ENCODE results near the gene MFSD12.
A peak's percentile ranks its signal among the peaks of the same experiment; 100 is the strongest.
"Not testable (repeated sequence)": the region's sequence is repeated elsewhere in the genome, so short reads cannot be mapped to it uniquely, and the experiment has no call there.

The MFSD12 gene

DNA sequence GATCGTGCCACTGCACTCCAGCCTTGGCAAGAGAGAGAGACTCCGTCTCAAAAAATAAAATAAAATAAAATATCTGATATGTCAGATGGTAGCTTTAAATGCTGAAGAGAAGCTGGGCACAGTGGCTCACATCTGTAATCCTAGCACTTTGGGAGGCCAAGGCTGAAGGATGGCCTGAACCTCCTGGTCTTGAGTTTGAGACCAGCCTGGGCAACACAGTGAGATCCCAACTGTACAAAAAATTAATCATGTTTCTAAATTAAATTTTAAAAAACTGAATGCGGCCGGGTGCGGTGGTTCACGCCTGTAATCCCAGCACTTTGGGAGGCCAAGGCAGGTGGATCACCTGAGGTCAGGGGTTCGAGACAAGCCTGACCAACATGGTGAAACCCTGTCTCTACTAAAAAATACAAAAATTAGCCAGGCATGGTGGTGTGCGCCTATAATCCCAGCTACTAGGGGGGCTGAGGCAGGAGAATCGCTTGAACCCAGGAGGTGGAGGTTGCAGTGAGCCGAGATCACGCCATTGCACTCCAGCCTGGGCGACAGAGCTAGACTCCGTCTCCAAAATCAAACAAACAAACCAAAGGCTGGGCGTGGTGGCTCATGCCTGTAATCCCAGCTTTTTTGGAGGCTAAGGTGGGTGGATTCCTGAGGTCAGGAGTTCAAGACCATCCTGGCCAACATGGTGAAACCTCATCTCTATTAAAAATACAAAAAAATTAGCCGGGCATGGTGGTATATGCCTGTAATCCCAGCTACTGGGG lies 26.8 kb upstream of the MFSD12 start:
- peaks cover 39% of the 10 kb centered on the region for H3K27me3 ChIP-seq (ENCODE audit: insufficient read depth, low read length)
- H3K4me1 ChIP-seq (ENCODE audit: insufficient read depth, low read length); H3K9ac ChIP-seq (ENCODE audit: low read depth, low read length); H3K9me3 ChIP-seq (ENCODE audit: insufficient read depth, low read depth, low read length); H3K27ac ChIP-seq (ENCODE audit: low read depth, low read length); H3K36me3 ChIP-seq (ENCODE audit: insufficient read depth, low read length); H3K4me3 ChIP-seq (ENCODE audit: low read length): not testable (repeated sequence)
- 89% methylated on average over 14 of the region's 15 CpGs for WGBS

DNA sequence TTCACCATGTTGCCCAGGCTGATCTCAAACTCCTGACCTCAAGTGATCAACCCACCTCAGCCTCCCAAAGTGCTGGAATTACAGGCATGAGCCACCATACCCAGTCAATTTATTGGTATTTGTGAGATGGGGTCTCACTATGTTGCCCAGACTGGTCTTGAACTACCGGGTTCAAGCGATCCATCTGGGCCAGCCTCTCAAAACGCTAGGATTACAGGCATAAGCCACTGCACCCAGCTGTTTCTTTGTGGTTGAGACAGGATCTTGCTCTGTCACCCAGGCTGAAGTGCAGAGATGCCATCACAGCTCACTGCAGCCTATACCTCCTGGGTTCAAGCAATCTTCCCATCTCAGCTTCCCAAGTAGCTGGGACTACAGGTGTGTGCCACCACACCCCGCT lies 24.4 kb upstream of the MFSD12 start:
- H3K9me3 ChIP-seq (ENCODE audit: insufficient read depth, low read depth, low read length); H3K4me3 ChIP-seq (ENCODE audit: low read length); H3K4me1 ChIP-seq (ENCODE audit: insufficient read depth, low read length); H3K9ac ChIP-seq (ENCODE audit: low read depth, low read length); H3K27ac ChIP-seq (ENCODE audit: low read depth, low read length); H3K36me3 ChIP-seq (ENCODE audit: insufficient read depth, low read length): not testable (repeated sequence)
- 74% methylated on average over 3 of the region's 4 CpGs for WGBS
- peaks cover 36% of the 10 kb centered on the region for H3K27me3 ChIP-seq (ENCODE audit: insufficient read depth, low read length)

- Histone ChIP-seq H3K27me3 (ENCODE audit: insufficient read depth, low read length) (peaks cover 23% of the 10 kb centered on the region), H3K9ac (ENCODE audit: low read depth, low read length) (no peak overlapping the region), H3K36me3 (ENCODE audit: insufficient read depth, low read length) (peaks cover 2% of the 10 kb centered on the region), H3K4me3 (ENCODE audit: low read length) (no peak overlapping the region), H3K4me1 (ENCODE audit: insufficient read depth, low read length) (peaks cover 6% of the 10 kb centered on the region; the same call in 1 of the 2 replicates), H3K27ac (ENCODE audit: low read depth, low read length) (no peak overlapping the region), H3K9me3 (ENCODE audit: insufficient read depth, low read depth, low read length) (no peaks in the 10 kb centered on the region)
- WGBS, result 73% methylated on average over 11 of the region's 11 CpGs
These were observed 23.0 kb upstream of the MFSD12 start for GRCh38 chr19:3580156-3580934.

GRCh38 chr19:3578390-3578789 lies 21.0 kb upstream of the MFSD12 start:
- H3K27me3 ChIP-seq (ENCODE audit: insufficient read depth, low read length), result peaks cover 11% of the 10 kb centered on the region
- WGBS, result 67% methylated on average over 17 of the region's 17 CpGs
- peak overlapping the region; percentile 40; the same call in 1 of the 2 replicates for H3K4me3 ChIP-seq (ENCODE audit: low read length)
- H3K4me1 ChIP-seq (ENCODE audit: insufficient read depth, low read length), result peaks cover 6% of the 10 kb centered on the region; the same call in 1 of the 2 replicates
- no peak overlapping the region; the same call in 1 of the 2 replicates for H3K9ac ChIP-seq (ENCODE audit: low read depth, low read length)
- H3K36me3 ChIP-seq (ENCODE audit: insufficient read depth, low read length), result peaks cover 7% of the 10 kb centered on the region
- H3K9me3 ChIP-seq (ENCODE audit: insufficient read depth, low read depth, low read length), result no peaks in the 10 kb centered on the region
- H3K27ac ChIP-seq (ENCODE audit: low read depth, low read length), result no peak overlapping the region

- Histone ChIP-seq H3K27ac (ENCODE audit: low read depth, low read length) (no peak overlapping the region), H3K27me3 (ENCODE audit: insufficient read depth, low read length) (peaks cover 9% of the 10 kb centered on the region), H3K9me3 (ENCODE audit: insufficient read depth, low read depth, low read length) (no peaks in the 10 kb centered on the region), H3K4me1 (ENCODE audit: insufficient read depth, low read length) (peaks cover 6% of the 10 kb centered on the region; the same call in 1 of the 2 replicates), H3K9ac (ENCODE audit: low read depth, low read length) (no peak overlapping the region; the same call in 1 of the 2 replicates), H3K4me3 (ENCODE audit: low read length) (peak overlapping the region; percentile 40), H3K36me3 (ENCODE audit: insufficient read depth, low read length) (peaks cover 7% of the 10 kb centered on the region)
- WGBS, result 18% methylated on average over 60 of the region's 60 CpGs
These were observed 20.4 kb upstream of the MFSD12 start for GRCh38 chr19:3577723-3578344.

- WGBS, result 1% methylated on average over 61 of the region's 78 CpGs
- H3K27me3 ChIP-seq (ENCODE audit: insufficient read depth, low read length), result peaks cover 4% of the 10 kb centered on the region; the same call in 1 of the 2 replicates
- peak overlapping the region; percentile 32 for H3K9ac ChIP-seq (ENCODE audit: low read depth, low read length)
- peaks cover 6% of the 10 kb centered on the region; the same call in 1 of the 2 replicates for H3K4me1 ChIP-seq (ENCODE audit: insufficient read depth, low read length)
- peak overlapping the region; percentile 67 for H3K4me3 ChIP-seq (ENCODE audit: low read length)
- no peaks in the 10 kb centered on the region for H3K9me3 ChIP-seq (ENCODE audit: insufficient read depth, low read depth, low read length)
- H3K27ac ChIP-seq (ENCODE audit: low read depth, low read length), result peak overlapping the region; percentile 62; the same call in 1 of the 2 replicates
- peaks cover 7% of the 10 kb centered on the region for H3K36me3 ChIP-seq (ENCODE audit: insufficient read depth, low read length)
These were observed 19.5 kb upstream of the MFSD12 start for GRCh38 chr19:3576696-3577443.

- Histone ChIP-seq H3K9ac (ENCODE audit: low read depth, low read length) (peak overlapping the region; percentile 32; the same call in 1 of the 2 replicates), H3K27ac (ENCODE audit: low read depth, low read length) (peak overlapping the region; percentile 23; the same call in 1 of the 2 replicates)
- WGBS, result 66% methylated on average over 29 of the region's 29 CpGs
These were observed 18.7 kb upstream of the MFSD12 start for GRCh38 chr19:3575949-3576673.

DNA sequence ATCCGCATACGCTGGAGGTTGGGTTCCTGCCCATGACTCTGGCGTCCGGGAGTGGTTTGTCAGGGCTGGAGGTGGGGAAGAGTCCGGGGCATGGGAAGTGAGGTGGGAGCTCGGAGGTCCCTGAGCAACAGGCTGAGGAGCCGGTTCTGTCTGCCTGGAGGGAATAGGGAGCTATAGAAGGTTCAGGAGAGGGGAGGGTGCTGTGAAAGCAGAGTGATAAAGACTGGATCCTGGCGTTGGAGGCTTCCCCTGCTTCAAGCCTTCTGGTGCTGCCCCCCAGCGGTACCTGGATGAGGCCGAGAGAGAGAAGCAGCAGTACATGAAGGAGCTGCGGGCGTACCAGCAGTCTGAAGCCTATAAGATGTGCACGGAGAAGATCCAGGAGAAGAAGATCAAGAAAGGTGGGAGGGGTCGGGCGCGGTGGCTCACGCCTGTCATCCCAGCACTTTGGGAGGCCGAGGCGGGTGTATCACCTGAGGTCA lies 17.9 kb upstream of the MFSD12 start:
- no peak overlapping the region for H3K9ac ChIP-seq (ENCODE audit: low read depth, low read length)
- no peak overlapping the region for H3K4me3 ChIP-seq (ENCODE audit: low read length)
- H3K27me3 ChIP-seq (ENCODE audit: insufficient read depth, low read length), result peaks cover 2% of the 10 kb centered on the region; the same call in 1 of the 2 replicates
- peaks cover 6% of the 10 kb centered on the region; the same call in 1 of the 2 replicates for H3K4me1 ChIP-seq (ENCODE audit: insufficient read depth, low read length)
- no peaks in the 10 kb centered on the region for H3K9me3 ChIP-seq (ENCODE audit: insufficient read depth, low read depth, low read length)
- 90% methylated on average over 19 of the region's 19 CpGs for whole genome bisulfite sequencing
- H3K36me3 ChIP-seq (ENCODE audit: insufficient read depth, low read length), result peaks cover 7% of the 10 kb centered on the region
- no peak overlapping the region for H3K27ac ChIP-seq (ENCODE audit: low read depth, low read length)

More at GRCh38 chr19:3575949-3576673, 18.7 kb upstream of the MFSD12 start:
- peaks cover 7% of the 10 kb centered on the region for H3K36me3 ChIP-seq (ENCODE audit: insufficient read depth, low read length)
- H3K4me1 ChIP-seq (ENCODE audit: insufficient read depth, low read length), result peaks cover 6% of the 10 kb centered on the region; the same call in 1 of the 2 replicates
- H3K4me3 ChIP-seq (ENCODE audit: low read length), result peak overlapping the region; percentile 67
- peaks cover 4% of the 10 kb centered on the region; the same call in 1 of the 2 replicates for H3K27me3 ChIP-seq (ENCODE audit: insufficient read depth, low read length)
- H3K9me3 ChIP-seq (ENCODE audit: insufficient read depth, low read depth, low read length), result no peaks in the 10 kb centered on the region

- Histone ChIP-seq H3K27ac (ENCODE audit: low read depth, low read length) (no peak overlapping the region; the same call in 1 of the 2 replicates), H3K9ac (ENCODE audit: low read depth, low read length) (no peak overlapping the region)
These were observed 16.7 kb upstream of the MFSD12 start for GRCh38 chr19:3573858-3574637.

More at GRCh38 chr19:3573858-3574637, 16.7 kb upstream of the MFSD12 start:
- peak overlapping the region; percentile 90 for H3K4me3 ChIP-seq (ENCODE audit: low read length)
- H3K4me1 ChIP-seq (ENCODE audit: insufficient read depth, low read length), result peaks cover 6% of the 10 kb centered on the region; the same call in 1 of the 2 replicates
- H3K27me3 ChIP-seq (ENCODE audit: insufficient read depth, low read length), result no peaks in the 10 kb centered on the region; the same call in 1 of the 2 replicates
- H3K36me3 ChIP-seq (ENCODE audit: insufficient read depth, low read length), result peaks cover 7% of the 10 kb centered on the region
- WGBS, result 46% methylated on average over 55 of the region's 55 CpGs
- H3K9me3 ChIP-seq (ENCODE audit: insufficient read depth, low read depth, low read length), result no peaks in the 10 kb centered on the region
